ENCODE data around the gene UBR3.
"Not testable (repeated sequence)": the region's sequence is repeated elsewhere in the genome, so short reads cannot be mapped to it uniquely, and the experiment has no call there.

UBR3 gene

DNA sequence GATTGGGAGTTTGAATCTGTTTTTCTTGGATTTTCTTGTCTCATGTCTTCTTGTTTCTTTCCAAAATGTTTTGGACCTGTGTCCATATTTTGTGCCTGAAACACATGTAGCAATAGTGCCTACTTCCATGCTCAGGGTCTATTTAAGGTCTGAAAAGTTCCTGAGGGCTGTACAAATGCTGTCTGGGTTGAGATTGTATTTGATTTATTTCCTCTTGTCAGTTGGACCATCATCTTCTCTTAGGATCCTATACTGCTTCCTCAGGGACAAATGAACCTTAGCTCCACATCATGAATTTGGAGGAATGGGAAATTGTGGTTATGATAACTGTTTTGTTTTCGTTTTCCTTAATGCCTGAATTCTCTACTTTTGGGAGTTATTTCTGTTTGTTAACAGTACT lies 59.9 kb downstream of the UBR3 start:
- H3K4me1 Mint-ChIP-seq, result no peaks in the 10 kb centered on the region
- H3K36me3 Mint-ChIP-seq, result no peaks in the 10 kb centered on the region
- no peak for ATAC-seq
- no peak overlapping the region for H3K27ac Mint-ChIP-seq
- no peak for DNase-seq (ENCODE audit: low spot score in 2 of 2)
- no peaks in the 10 kb centered on the region for H3K9me3 Mint-ChIP-seq
- H3K4me3 Mint-ChIP-seq, result no peak overlapping the region

GRCh38 chr2:169891593-169892298 lies 64.5 kb downstream of the UBR3 start:
- H3K36me3 Mint-ChIP-seq, result peaks cover 22% of the 10 kb centered on the region
- H3K9me3 Mint-ChIP-seq, result no peaks in the 10 kb centered on the region
- H3K4me1 Mint-ChIP-seq, result no peaks in the 10 kb centered on the region
- H3K4me3 Mint-ChIP-seq, result no peak overlapping the region
- ATAC-seq (no peak), DNase-seq (ENCODE audit: low spot score in 2 of 2) (no peak)
- H3K27ac Mint-ChIP-seq, result no peak overlapping the region

DNA sequence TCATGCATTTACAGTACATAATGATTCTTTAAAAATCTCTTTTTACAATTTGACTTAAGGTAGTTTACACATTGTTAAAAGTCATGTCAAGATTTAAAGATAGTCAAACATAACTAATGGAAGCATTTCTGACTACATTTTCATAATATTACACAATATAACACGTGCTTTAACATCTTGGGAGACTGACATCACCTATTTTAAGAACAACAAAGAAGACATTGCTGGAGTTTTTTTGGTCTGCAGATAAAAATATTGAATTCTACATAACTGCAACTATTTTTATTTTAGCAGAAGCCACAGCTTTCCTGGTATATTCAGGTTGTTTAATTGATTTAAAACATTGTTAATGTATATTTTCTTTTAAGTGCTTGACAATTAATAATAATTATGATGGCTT lies 65.7 kb downstream of the UBR3 start:
- Mint-ChIP-seq H3K4me3 (no peak overlapping the region), H3K4me1 (no peaks in the 10 kb centered on the region)

GRCh38 chr2:169895294-169895985 lies 68.2 kb downstream of the UBR3 start:
- peaks cover 22% of the 10 kb centered on the region for H3K36me3 Mint-ChIP-seq
- no peak overlapping the region for H3K4me3 Mint-ChIP-seq
- H3K27ac Mint-ChIP-seq, result no peak overlapping the region
- ATAC-seq, result no peak
- DNase-seq (ENCODE audit: low spot score in 2 of 2), result no peak
- no peaks in the 10 kb centered on the region for H3K4me1 Mint-ChIP-seq
- no peaks in the 10 kb centered on the region for H3K9me3 Mint-ChIP-seq

More for the DNA sequence above, 65.7 kb downstream of the UBR3 start:
- Mint-ChIP-seq H3K9me3 (no peaks in the 10 kb centered on the region), H3K27ac (no peak overlapping the region), H3K36me3 (peaks cover 22% of the 10 kb centered on the region)
- ATAC-seq, result no peak
- no peak for DNase-seq (ENCODE audit: low spot score in 2 of 2)

- Mint-ChIP-seq H3K9me3 (no peaks in the 10 kb centered on the region), H3K4me3 (no peak overlapping the region), H3K36me3 (peaks cover 16% of the 10 kb centered on the region), H3K4me1 (no peaks in the 10 kb centered on the region), H3K27ac (no peak overlapping the region)
- no peak for DNase-seq (ENCODE audit: low spot score in 2 of 2)
- ATAC-seq, result no peak
Observed at GRCh38 chr2:169897834-169898233, 70.6 kb downstream of the UBR3 start.

DNA sequence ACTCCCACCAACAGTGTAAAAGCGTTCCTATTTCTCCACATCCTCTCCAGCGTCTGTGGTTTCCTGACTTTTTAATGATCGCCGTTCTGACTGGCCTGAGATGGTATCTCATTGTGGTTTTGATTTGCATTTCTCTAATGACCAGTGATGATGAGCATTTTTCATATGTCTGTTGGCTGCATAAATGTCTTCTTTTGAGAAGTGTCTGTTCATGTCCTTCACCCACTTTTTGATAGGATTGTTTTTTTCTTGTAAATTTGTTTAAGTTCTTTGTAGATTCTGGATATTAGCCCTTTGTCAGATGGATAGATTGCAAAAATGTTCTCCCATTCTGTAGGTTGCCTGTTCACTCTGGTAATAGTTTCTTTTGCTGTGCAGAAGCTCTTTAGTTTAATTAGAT lies 72.8 kb downstream of the UBR3 start:
- not testable (repeated sequence) for H3K27ac Mint-ChIP-seq; H3K4me3 Mint-ChIP-seq; DNase-seq (ENCODE audit: low spot score in 2 of 2); H3K4me1 Mint-ChIP-seq; H3K9me3 Mint-ChIP-seq; ATAC-seq
- peaks cover 13% of the 10 kb centered on the region for H3K36me3 Mint-ChIP-seq

- Mint-ChIP-seq H3K4me3 (no peak overlapping the region), H3K27ac (no peak overlapping the region), H3K9me3 (no peaks in the 10 kb centered on the region), H3K36me3 (peaks cover 7% of the 10 kb centered on the region), H3K4me1 (no peaks in the 10 kb centered on the region)
- no peak for DNase-seq (ENCODE audit: low spot score in 2 of 2)
- no peak for ATAC-seq
Observed at GRCh38 chr2:169900686-169901085, 73.4 kb downstream of the UBR3 start.

DNA sequence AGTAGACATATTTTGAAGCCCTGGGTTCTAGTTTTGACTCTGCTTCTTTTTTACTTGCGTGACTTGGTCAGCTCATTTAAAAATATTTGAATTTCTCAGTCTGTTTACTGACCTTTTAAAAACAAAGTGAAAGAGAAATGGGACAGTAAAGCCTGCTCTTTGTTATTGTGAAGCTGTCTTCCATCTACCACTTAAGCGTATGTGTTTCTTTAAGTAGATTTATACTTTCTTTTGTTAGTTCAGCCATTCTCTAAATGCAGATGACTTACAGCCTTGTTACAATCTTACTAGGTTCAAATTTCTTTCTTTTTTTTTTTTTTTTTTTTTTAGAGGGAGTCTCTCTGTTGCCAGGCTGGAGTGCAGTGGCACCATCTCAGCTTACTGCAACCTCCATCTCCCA lies 79.5 kb downstream of the UBR3 start:
- Mint-ChIP-seq H3K4me1 (no peaks in the 10 kb centered on the region), H3K4me3 (no peak overlapping the region), H3K36me3 (peaks cover 19% of the 10 kb centered on the region), H3K27ac (no peak overlapping the region), H3K9me3 (no peaks in the 10 kb centered on the region)
- DNase-seq (ENCODE audit: low spot score in 2 of 2), result no peak
- ATAC-seq, result no peak

DNA sequence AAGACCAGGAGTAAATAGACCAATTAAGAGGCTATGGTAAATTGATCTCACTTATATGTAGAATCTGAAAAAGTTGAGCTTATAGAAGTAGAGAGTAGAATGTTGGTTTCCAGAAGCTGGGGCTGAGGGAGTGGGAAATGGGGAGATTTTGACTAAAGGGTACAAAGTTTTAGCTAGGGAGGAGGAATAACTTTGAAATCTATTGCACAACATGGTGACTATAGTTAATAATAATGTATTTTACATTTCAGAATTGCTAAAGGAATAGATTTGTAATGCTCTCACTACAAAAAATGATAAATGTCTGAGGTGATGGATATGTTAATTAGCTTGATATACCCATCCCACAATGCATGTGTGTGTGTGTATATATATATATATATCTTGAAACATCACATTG lies 82.1 kb downstream of the UBR3 start:
- H3K27ac Mint-ChIP-seq, result no peak overlapping the region

DNA sequence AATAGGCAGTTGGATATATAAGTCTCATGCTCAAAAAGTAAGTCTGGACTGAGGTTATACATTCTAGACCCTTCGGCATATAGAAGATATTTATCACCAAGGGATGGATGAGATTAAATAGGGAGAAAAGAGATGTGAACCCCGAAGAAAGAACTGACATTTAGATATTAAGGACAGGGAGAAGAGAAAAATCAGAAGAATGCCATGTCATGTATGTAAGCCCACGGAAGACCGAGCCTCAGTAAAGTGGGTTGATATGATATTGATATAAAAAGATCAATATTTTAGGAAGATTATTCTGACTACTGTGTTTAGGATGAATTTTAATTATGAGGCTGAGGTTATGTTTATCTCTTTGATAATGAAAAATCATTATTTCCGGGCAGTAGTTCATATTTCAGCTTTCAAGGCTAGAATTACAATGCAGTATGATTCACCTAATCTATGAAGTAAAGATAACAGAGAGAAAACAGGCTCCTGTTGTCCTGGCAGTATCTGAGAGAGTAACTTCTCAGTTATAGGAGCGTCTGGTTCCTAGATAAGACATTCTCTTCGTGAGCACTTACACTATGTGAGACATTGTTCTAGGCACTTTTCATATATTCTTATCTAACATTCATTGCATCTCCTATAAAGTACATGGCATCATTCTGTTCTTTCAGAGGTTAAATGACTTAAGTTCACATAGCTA lies 83.0 kb downstream of the UBR3 start:
- H3K36me3 Mint-ChIP-seq, result peaks cover 41% of the 10 kb centered on the region
- no peak overlapping the region for H3K27ac Mint-ChIP-seq
- H3K4me3 Mint-ChIP-seq, result no peak overlapping the region
- DNase-seq (ENCODE audit: low spot score in 2 of 2) (no peak), ATAC-seq (no peak)
- H3K4me1 Mint-ChIP-seq, result no peaks in the 10 kb centered on the region
- no peaks in the 10 kb centered on the region for H3K9me3 Mint-ChIP-seq

More for the DNA sequence above, 82.1 kb downstream of the UBR3 start:
- ATAC-seq (no peak), DNase-seq (ENCODE audit: low spot score in 2 of 2) (no peak)
- H3K36me3 Mint-ChIP-seq, result peaks cover 36% of the 10 kb centered on the region
- H3K9me3 Mint-ChIP-seq, result no peaks in the 10 kb centered on the region
- H3K4me1 Mint-ChIP-seq, result no peaks in the 10 kb centered on the region
- no peak overlapping the region for H3K4me3 Mint-ChIP-seq

DNA sequence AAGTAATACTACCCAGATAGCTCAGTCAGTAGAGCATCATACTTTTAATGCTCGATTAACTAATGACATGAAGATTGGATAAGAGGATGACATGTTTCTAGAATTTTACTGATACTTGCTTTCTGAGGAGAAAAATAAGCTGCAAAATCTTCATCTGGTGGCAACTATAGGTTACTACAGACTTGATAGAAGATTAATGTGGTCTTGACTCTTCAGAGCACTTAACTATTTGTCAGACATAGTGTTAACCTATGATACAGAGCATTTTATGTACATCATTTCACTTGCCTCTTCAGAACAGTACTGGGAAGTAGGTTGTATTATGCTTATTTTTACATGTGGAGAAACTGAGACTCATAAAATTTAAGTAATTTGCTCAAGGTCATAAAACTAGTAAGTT lies 83.9 kb downstream of the UBR3 start:
- no peak overlapping the region for H3K27ac Mint-ChIP-seq
- no peaks in the 10 kb centered on the region for H3K9me3 Mint-ChIP-seq
- peaks cover 41% of the 10 kb centered on the region for H3K36me3 Mint-ChIP-seq
- no peak overlapping the region for H3K4me3 Mint-ChIP-seq
- no peaks in the 10 kb centered on the region for H3K4me1 Mint-ChIP-seq
- ATAC-seq (no peak), DNase-seq (ENCODE audit: low spot score in 2 of 2) (no peak)

DNA sequence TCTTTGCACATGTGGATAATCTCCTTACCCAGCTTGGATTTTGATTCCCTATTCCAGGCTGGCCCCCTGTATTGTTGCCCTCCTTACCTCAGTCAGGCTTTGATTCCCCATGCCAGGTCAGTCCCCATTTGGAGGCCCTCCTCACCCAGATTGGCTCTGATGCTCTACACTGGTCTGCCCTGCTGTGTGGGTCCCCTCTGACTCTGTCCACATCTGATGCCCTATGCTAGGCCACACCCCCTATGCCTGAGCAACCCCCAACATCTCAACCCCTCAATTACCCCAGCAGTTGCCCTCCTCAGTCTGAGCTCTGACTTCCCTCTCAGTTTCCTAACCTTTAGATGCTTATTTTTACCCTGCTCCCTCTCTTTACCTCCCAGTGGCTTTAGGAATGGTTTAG lies 89.4 kb downstream of the UBR3 start:
- Mint-ChIP-seq H3K36me3 (peaks cover 33% of the 10 kb centered on the region), H3K4me1 (no peaks in the 10 kb centered on the region), H3K27ac (no peak overlapping the region), H3K4me3 (no peak overlapping the region), H3K9me3 (no peaks in the 10 kb centered on the region)
- DNase-seq (ENCODE audit: low spot score in 2 of 2) (no peak), ATAC-seq (no peak)

DNA sequence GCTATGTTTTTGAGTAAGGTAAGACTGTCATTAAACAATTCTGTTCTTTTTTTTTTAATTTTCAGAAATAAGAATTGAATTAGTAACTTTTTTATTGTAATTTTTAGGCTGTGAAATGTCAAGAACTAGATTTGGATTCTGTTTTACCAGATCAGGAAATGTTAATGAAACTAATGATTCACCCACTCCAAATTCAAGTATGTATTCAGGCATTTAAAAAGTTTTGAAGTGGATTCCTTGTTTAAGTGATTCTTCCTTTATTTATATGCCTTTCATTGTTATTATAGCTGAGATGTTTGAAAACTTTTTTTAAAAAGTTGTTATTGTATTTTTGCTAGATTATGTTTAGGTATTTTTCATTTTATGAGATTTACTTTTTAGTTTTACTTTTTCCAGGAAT lies 96.7 kb downstream of the UBR3 start:
- Mint-ChIP-seq H3K27ac (peak overlapping the region; percentile 29), H3K4me3 (no peak overlapping the region), H3K36me3 (peaks cover 26% of the 10 kb centered on the region), H3K4me1 (no peaks in the 10 kb centered on the region), H3K9me3 (no peaks in the 10 kb centered on the region)
- ATAC-seq (no peak), DNase-seq (ENCODE audit: low spot score in 2 of 2) (no peak)

DNA sequence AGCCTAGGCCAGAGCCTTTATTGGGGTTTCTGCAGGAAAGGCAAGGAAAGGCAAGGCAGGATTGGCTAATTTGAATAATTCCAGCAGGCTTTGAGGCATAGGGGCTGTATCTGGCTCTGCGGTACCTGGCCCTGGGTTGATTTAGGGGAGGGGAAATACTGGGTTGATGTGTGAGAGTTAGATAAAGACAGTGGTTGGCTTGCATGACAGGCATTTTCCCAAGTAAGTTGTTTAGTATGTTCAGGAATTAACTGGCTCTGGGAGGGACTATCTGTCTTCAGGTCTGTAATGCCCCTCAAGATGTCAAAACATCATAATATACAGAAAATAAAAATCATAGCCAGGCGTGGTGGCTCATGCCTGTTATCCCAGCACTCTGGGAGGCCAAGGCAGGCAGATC lies 98.7 kb downstream of the UBR3 start:
- Mint-ChIP-seq H3K9me3 (no peaks in the 10 kb centered on the region), H3K36me3 (peaks cover 31% of the 10 kb centered on the region), H3K27ac (peak overlapping the region; percentile 61), H3K4me1 (no peaks in the 10 kb centered on the region), H3K4me3 (no peak overlapping the region)
- DNase-seq (ENCODE audit: low spot score in 2 of 2) (no peak), ATAC-seq (no peak)

DNA sequence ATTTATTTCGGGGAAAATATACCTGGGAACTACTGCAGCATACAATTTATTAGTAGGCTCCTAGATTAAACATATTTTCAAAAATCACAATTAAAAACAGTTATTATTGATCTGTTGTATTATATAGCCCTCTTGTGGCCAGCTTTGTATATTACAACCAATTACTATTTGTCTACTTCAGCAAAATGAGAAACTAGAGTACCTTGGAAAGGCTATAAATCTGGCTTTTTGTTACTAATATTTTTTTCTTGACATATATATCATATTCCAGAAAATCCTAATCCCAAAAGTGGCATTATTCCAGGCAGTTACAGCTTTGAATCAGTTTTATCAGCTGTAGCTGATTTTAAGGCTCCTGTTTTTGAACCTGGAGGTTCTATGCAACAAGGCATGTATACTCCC lies 101.2 kb downstream of the UBR3 start:
- peaks cover 33% of the 10 kb centered on the region for H3K36me3 Mint-ChIP-seq
- no peaks in the 10 kb centered on the region for H3K4me1 Mint-ChIP-seq
- no peak for DNase-seq (ENCODE audit: low spot score in 2 of 2)
- H3K9me3 Mint-ChIP-seq, result no peaks in the 10 kb centered on the region
- ATAC-seq, result no peak
- no peak overlapping the region for H3K4me3 Mint-ChIP-seq
- H3K27ac Mint-ChIP-seq, result no peak overlapping the region
